Fibroblast of lung (primary cell): ENCODE results near the gene P2RY8. TPM values are rescaled to one million over a fixed set of nuclear protein-coding genes. Genes with fewer than 3 reads are reported as not detected.

Experiments used
- DNase-seq, 2 donors: peaks; one replicate each; pipeline versions ENCODE4 v3.0.0 to v3.0.0-alpha.2; 2010; ENCODE audit warnings: low read depth in 2 of 2
- H2AFZ ChIP-seq: 2 replicates; pipeline ENCODE4 v1.5.1; 2012; ENCODE audit warnings: low read length, control low read depth, inconsistent platforms
- H3K27ac ChIP-seq: 2 replicates; pipeline ENCODE4 v1.5.1; 2011; ENCODE audit warnings: low read length, control low read depth; ENCODE audit not compliant: insufficient read depth
- H3K27me3 ChIP-seq: 2 replicates; pipeline ENCODE4 v1.5.1; 2011; ENCODE audit warnings: mild to moderate bottlenecking, low read length; ENCODE audit not compliant: control insufficient read depth, insufficient read depth
- H3K36me3 ChIP-seq: 2 replicates; pipeline ENCODE4 v1.5.1; 2011; ENCODE audit warnings: low read length; ENCODE audit not compliant: control insufficient read depth, insufficient read depth
- H3K4me1 ChIP-seq: 2 replicates; pipeline ENCODE4 v1.5.1; 2011; ENCODE audit warnings: low read length; ENCODE audit not compliant: control insufficient read depth, insufficient read depth; ENCODE audit errors: extremely low read depth
- H3K4me2 ChIP-seq: 2 replicates; pipeline ENCODE4 v1.5.1; 2011; ENCODE audit warnings: low read length, control low read depth; ENCODE audit not compliant: insufficient read depth; ENCODE audit errors: extremely low read depth
- H3K4me3 ChIP-seq, 4 experiments: fragments of 200-600 bp in 1 of 4; sonication (generic) in 1 of 4; replicated peaks in 1 of 4; 2 replicates each; pipeline ENCODE4 v1.5.1; 2011 to 2016; ENCODE audit warnings: low read length in 4 of 4, low read depth in 3 of 4, mild to moderate bottlenecking in 3 of 4, control low read depth in 2 of 4, inconsistent platforms in 1 of 4, mixed read lengths in 1 of 4; ENCODE audit not compliant: insufficient read depth in 1 of 4; ENCODE audit errors: control extremely low read depth in 1 of 4
- H3K79me2 ChIP-seq: 2 replicates; pipeline ENCODE4 v1.5.1; 2012; ENCODE audit warnings: mild to moderate bottlenecking, low read length, inconsistent platforms; ENCODE audit not compliant: control insufficient read depth, insufficient read depth
- H3K9ac ChIP-seq: 2 replicates; pipeline ENCODE4 v1.5.1; 2011; ENCODE audit warnings: mild to moderate bottlenecking, low read length, control low read depth; ENCODE audit not compliant: insufficient read depth
- H3K9me3 ChIP-seq: 2 replicates; pipeline ENCODE4 v1.5.1; 2012; ENCODE audit warnings: low read depth, low read length; ENCODE audit not compliant: control insufficient read depth, insufficient read depth
- H4K20me1 ChIP-seq: 2 replicates; pipeline ENCODE4 v1.5.1; 2011; ENCODE audit warnings: low read length; ENCODE audit not compliant: control insufficient read depth, insufficient read depth; ENCODE audit errors: extremely low read depth
- EZH2 ChIP-seq: IDR thresholded peaks from 2 replicates; pipeline ENCODE4 v1.5.1; 2012; ENCODE audit warnings: low read length, control low read depth, mild to moderate bottlenecking; ENCODE audit errors: missing control alignments
- polyA plus RNA-seq, 2 donors: library from polyadenylated mRNA; depleted of rRNA in 1 of 2; stranded (reverse) in 1 of 2; unstranded in 1 of 2; fragments of >200 nt; gene quantifications; 2 replicates each; pipeline ENCODE4 v1.2.1, GENCODE V29; 2011 to 2012; ENCODE audit warnings: missing spikeins in 1 of 2
- total RNA-seq: library from RNA; depleted of rRNA; stranded (reverse); fragments of >200 nt; gene quantifications from 2 replicates; pipeline ENCODE4 v1.2.1, GENCODE V29; 2014
- TF ChIP-seq, protein P1 (sequence below), 2 donors: IDR thresholded peaks in 1 of 2; conservative IDR thresholded peaks in 1 of 2; 1 replicate in 1 of 2; 2 replicates in 1 of 2; pipeline ENCODE4 v1.5.1; 2011 to 2012; ENCODE audit warnings: low read length in 2 of 2, control low read depth in 1 of 2, inconsistent platforms in 1 of 2, low read depth in 1 of 2, mild to moderate bottlenecking in 1 of 2

The P2RY8 gene
- total and polyA plus RNA-seq, 2 donors (not counting 1 experiment from before 2014, with no cell fraction given) = not detected

DNA sequence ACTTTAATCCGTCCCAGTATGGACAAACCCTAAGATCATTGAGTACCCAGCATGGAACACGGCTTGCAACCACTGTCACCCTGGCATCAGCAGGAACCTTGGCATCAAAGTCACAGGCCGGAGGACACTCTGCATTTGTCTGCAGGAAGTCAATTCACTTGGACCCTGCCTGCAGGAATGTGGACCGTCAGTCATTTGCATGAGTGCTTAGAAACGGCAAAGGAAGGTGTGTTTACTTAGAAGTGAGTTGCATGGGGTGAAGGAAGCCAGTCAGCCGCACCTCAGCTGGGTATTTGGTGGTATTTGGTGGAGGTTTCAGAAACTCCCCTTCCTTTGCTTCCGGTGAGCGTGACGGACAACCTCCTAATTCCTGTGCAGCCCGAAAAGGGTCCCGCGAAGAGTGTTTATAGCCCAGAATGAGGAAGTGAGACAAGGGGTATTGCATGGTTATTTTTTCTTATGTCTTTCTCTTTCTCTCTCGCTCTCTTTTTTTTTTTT is 15.5 kb downstream of the P2RY8 start:
- no peaks in the 10 kb centered on the region for H3K4me1 ChIP-seq
- DNase-seq = no peak
- no peaks in the 10 kb centered on the region for H3K36me3 ChIP-seq
- H3K4me2 ChIP-seq = no peak overlapping the region
- no peaks in the 10 kb centered on the region for H3K9me3 ChIP-seq
- no peak overlapping the region for H3K4me3 ChIP-seq
- H3K9ac ChIP-seq = no peak overlapping the region
- no peaks in the 10 kb centered on the region for H4K20me1 ChIP-seq
- no peak overlapping the region for H2AFZ ChIP-seq
- TF ChIP-seq EZH2 = no peak
- TF ChIP-seq, protein P1, sequence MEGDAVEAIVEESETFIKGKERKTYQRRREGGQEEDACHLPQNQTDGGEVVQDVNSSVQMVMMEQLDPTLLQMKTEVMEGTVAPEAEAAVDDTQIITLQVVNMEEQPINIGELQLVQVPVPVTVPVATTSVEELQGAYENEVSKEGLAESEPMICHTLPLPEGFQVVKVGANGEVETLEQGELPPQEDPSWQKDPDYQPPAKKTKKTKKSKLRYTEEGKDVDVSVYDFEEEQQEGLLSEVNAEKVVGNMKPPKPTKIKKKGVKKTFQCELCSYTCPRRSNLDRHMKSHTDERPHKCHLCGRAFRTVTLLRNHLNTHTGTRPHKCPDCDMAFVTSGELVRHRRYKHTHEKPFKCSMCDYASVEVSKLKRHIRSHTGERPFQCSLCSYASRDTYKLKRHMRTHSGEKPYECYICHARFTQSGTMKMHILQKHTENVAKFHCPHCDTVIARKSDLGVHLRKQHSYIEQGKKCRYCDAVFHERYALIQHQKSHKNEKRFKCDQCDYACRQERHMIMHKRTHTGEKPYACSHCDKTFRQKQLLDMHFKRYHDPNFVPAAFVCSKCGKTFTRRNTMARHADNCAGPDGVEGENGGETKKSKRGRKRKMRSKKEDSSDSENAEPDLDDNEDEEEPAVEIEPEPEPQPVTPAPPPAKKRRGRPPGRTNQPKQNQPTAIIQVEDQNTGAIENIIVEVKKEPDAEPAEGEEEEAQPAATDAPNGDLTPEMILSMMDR (conservative IDR thresholded peaks at IDR 0.05 in 1 of 2, IDR thresholded peaks at IDR 0.05 in 1 of 2; ENCODE audit: low read depth in 1 of 2, low read length in 2 of 2) = no peak
- no peaks in the 10 kb centered on the region for H3K27me3 ChIP-seq
- H3K79me2 ChIP-seq = no peaks in the 10 kb centered on the region
- H3K27ac ChIP-seq = no peak overlapping the region

DNA sequence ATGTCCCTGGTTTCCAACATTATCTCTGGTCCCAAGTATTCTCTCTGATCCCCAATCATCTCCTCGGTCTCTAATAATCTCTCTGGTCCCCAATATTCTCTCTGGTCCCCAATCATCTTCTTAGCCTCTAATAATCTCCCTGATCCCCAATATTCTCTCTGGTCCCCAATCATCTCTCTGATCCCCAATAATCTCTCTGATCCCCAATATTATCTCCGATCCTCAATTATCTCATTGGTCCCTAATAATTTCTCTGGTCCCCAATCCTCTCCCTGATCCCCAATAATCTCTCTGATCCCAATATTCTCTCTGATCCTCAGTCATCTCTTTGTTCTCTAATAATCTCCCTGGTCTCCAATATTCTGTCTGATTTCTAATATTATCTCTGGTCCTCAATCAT is 16.6 kb downstream of the P2RY8 start:
- no peaks in the 10 kb centered on the region for H3K4me1 ChIP-seq
- no peaks in the 10 kb centered on the region for H3K36me3 ChIP-seq
- H3K4me3 ChIP-seq = no peak overlapping the region
- H3K79me2 ChIP-seq = no peaks in the 10 kb centered on the region
- H3K27me3 ChIP-seq = no peaks in the 10 kb centered on the region
- TF ChIP-seq, protein P1 (conservative IDR thresholded peaks at IDR 0.05 in 1 of 2, IDR thresholded peaks at IDR 0.05 in 1 of 2; ENCODE audit: low read depth in 1 of 2, low read length in 2 of 2) = no peak
- no peak for TF ChIP-seq EZH2
- no peaks in the 10 kb centered on the region for H3K9me3 ChIP-seq
- no peaks in the 10 kb centered on the region for H4K20me1 ChIP-seq
- no peak overlapping the region for H3K9ac ChIP-seq
- no peak overlapping the region for H3K27ac ChIP-seq
- no peak for DNase-seq
- H3K4me2 ChIP-seq = no peak overlapping the region
- no peak overlapping the region for H2AFZ ChIP-seq

DNA sequence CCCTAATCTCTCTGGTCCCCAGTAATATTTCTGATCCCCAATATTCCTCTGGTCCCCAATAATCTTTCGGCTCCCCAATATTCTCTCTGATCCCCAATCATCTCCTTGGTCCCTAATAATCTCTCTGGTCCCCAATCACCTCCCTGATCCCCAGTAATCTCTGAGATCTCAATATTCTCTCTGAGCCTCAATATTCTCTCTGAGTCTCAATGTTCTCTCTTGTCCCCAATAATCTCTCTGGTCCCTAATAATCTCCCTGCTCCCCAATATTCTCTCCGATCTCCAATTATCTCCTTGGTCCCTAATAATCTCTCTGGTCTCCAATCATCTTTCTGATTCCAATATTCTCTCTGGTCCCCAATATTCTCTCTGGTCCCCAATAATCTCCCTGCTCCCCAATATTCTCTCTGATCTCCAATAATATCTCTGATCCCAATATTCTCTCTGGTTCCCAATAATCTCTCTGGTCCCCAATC is 17.9 kb downstream of the P2RY8 start:
- Histone ChIP-seq H3K4me2 (no peak overlapping the region), H3K27me3 (no peaks in the 10 kb centered on the region), H3K9me3 (no peaks in the 10 kb centered on the region), H3K36me3 (no peaks in the 10 kb centered on the region), H3K4me3 (no peak overlapping the region), H3K4me1 (no peaks in the 10 kb centered on the region), H3K9ac (no peak overlapping the region), H3K79me2 (no peaks in the 10 kb centered on the region), H2AFZ (no peak overlapping the region), H3K27ac (no peak overlapping the region), H4K20me1 (no peaks in the 10 kb centered on the region)
- no peak for DNase-seq
- TF ChIP-seq EZH2 = no peak
- TF ChIP-seq, protein P1 (conservative IDR thresholded peaks at IDR 0.05 in 1 of 2, IDR thresholded peaks at IDR 0.05 in 1 of 2; ENCODE audit: low read depth in 1 of 2, low read length in 2 of 2) = no peak
